Activated CD4-positive, CD25-positive, alpha-beta regulatory T cell (primary cell): ENCODE measurements around the gene METTL26.
A peak's percentile ranks its signal among the peaks of the same experiment; 100 is the strongest.

Experiments used
- DNase-seq, 4 experiments: peaks; one replicate each; lab custom pipeline; 2025; lab: John Stamatoyannopoulos, UW

METTL26 gene

DNA sequence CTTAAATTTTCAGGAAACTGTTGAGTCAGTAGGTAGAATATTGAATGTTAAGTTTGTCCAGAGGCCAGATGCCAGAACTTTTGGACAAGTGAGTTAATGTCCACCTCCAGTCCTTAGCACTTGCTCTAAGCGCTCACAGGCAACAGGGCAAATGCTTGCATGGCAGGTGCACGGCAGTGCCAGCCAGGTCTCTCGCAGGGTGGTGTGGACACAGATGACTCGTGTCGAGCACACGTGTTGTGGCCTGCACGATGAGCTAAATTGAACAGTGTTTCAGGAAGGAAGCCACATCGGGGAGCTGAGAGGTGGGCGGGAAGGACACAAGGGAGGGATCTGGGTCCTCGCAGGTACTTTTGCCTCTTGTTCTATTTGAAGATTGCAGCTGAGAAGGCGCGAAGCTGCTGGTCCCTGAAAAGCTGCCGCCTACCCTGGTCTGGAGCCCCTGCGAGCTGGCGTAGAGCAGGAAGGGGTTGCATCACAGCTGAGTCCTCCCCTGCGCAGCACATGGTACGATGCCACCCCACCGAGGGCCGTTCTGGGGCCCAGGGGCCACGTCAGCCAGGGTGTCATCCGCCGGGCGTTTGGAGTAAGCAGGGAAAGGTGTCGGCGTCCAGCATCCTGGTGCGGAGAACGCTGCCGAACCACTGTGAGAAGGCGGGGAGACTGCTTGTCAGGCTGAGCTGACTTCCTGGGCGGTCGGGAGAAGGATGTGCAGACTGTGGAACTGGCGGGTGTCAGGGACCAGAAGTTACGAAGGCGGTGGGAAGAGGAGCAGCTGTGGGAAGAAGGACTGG lies 40.0 kb downstream of the METTL26 start:
- no peak for DNase-seq

DNA sequence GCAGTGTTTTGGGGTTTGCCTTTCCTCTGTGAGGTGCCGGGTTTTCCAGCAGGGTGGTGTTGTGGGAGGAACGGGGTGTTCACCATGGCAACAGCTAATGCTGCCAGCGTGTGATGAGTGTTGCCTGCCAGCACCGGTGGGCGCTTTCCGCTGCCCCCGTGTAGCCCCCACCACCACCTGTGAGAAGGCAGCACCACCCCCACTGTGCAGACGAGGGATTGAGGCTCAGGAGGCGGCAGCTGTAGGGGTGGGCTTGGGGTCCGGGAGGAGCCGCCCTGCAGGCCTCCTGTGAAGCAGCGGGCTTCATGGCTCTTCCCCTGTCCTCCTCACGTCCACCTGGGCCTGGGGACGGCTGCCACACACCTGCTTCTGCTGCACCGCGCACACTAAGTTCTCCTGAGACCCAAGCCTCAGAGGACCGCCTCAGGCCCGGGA lies 41.0 kb downstream of the METTL26 start:
- no peak for DNase-seq

DNA sequence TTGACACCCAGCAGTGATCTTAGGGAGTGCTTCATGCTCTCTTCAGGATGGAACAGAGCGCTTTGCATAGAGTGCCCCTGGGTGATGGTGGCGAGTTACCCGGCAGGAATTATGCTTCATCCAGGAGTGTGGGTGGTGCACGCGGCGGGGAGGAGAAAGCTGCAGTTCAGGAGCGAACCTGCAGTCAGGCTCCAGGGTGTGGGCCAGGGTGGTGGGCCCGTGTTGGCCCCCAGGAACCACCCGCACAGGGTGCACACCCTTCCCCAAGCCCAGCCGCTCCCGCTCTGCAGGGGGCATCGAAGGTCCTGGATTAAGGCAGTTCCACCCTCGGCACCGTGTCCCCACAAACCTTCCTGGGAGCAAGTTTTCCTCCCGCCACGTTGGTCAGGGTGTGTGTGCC lies 42.3 kb downstream of the METTL26 start:
- DNase-seq, result no peak

DNA sequence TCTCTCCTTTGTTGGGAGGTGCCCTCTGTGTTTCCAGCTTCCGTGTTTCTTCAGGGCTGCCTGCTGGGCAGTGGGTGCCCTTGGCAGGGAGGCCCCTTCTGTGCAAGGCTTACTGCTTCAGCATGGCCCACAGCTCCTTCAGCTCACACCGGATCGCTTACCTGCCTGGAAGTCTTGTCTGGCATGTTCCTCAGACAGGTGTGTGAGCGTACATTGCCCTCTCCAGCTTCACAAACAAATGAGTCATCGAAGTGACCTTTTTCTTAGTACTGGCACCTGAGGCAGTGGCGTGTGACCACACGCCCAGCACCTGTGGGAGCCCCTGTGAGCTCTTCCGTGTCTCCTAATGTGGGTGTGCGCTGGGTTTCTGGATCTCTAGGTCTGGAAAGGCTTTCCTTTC lies 42.7 kb downstream of the METTL26 start:
- DNase-seq, result no peak

DNA sequence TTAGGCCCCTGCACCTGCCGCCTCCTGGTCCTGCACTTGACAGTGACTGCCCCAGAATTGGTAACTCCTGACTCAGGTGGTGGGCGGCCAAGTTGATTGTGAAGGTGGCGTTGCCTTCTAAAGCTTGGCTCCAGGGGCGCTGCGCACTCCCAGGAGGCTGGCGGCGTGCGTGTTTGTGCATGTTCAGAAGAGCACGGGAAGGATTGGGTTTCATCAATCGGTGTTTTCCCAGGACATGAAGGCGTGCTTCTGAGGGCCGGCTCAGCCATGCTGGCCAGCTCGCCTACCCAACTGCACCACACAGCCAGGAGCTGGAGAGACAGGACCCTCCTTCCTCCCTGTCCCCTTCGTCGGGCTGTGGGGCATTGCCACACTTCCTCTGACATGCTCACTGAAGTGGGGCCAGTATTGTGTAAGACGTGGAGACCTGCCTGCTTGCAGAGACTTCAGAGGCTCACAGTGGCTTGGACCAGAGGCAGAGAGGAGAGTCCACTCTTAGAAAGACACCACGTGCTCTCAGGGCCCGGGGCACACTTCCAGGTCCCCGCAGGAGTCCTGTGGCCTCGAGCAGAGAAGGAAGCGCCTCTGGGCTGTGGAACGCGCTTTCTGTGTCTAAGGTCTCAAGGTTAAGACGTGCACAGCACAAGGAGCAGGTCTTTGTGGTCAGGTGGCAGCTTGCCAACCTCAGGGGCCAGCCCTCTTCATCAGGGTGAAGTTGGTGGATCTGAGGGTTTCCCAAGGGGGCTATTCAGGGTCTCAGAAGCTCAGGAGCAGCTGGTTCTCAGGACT lies 43.4 kb downstream of the METTL26 start:
- DNase-seq, result no peak

DNA sequence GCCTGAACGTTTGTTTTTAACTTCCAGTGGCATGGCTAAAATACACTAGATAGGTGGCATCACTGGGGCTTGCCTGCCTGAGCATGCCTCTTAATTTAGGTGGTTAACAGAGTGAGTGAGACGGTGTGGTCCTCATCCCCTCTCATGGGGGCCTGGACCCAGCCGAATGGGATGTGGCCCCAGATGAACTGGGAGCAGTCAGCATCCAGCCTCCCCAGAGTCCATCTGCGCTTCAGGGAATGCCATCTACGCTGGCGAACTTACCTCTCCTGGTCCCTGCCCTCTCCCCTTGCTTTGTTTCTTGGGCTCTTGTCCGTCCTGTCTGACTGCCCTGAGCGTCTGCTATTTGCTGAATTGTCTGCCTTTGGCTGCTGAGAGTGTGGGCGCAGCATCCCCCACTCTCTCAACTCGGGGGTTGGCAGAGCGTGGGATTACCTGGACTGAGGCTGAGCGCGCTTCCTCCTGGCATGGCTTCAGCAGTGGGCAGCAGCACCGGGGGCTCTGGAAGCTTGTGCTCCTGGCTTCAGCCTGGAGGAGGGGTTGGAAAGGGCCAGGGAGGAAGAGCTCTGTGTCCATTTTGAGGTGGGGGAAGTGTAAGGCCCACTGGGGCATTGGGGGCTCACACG lies 44.1 kb downstream of the METTL26 start:
- DNase-seq, result no peak

DNA sequence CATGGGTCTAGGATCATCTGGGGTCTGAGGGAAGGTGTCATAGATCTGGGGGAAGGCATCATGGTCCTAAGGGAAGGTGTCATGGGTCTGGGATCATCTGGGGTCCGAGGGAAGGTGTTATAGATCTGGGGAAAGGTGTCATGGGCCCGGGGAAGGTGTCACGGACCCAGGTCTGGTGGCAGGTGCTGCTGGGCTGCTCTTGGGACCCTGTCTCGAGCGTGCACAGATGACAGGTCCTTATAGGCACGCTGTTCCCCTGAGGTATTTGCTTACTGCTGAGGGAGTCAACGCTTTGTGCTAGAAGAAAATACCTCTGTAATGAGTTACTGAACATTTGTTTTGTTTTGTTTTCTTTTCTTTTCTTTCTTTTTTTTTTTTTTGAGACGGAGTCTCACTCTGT lies 44.9 kb downstream of the METTL26 start:
- no peak for DNase-seq

DNA sequence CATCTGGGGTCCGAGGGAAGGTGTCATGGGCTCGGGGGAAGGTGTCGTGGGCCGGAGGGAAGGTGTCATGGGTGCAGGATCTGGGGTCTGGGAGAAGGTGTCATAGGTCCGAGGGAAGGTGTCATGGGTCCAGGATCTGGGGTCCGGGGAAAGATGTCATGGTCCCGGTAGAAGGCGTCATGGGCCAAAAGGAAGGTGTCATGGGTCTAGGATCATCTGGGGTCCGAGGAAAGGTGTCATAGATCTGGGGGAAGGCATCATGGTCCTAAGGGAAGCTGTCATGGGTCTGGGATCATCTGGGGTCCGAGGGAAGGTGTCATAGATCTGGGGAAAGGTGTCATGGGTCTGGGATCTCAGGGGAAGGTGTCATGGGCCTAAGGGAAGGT lies 45.3 kb downstream of the METTL26 start:
- no peak for DNase-seq

DNA sequence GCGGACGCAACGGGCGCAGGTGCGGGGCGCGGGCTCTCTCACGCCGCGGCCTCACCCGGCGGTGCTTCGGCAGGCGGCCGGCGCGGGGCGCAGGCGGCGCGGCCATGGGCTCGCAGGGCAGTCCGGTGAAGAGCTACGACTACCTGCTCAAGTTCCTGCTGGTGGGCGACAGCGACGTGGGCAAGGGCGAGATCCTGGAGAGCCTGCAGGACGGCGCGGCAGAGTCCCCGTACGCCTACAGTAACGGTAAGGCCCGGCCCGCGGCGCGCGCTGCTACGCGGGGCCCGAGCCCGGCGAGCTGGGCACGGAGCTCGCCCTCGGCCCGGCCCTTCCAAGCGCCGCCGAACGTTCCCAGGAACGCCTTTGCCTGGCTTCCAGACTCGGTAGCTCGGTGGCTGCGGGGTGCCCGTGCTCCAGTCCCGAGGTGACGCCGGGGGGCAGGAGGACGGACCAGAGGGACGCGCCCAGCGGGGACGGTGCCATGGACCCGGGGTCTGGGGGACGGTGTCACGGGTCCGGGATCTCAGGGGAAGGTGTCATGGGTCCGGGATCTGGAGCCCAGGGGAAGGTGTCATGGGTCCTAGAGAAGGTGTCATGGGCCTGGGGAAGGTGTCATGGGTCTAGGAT lies 45.8 kb downstream of the METTL26 start:
- peak in 1 of 4 experiments; percentile 43 for DNase-seq

DNA sequence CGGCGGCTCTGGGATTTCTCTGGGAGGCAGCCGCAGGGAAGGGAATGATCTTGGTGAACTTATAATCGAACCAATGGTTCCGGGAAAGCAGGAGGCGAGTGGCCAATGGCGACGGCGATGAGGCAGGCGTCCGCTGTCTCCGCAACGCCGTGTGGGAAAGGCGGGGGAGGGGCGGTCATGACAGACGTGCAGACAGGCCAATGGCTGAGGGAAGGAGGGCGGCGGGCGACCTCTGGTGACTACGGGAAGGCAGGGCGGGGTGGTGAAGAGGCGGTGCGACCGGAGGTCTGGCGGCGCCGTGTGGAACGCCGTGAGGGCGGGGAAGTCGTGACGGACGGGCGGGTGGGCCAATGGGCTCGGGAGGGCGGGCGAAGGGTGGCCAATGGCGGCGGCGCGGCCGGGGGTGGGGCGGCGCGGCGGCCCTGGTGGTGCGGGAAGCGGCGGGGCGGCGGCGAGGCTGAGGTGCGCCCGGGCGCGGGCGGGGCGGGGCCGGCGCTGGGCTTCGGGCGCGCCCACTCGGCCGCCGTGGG lies 46.4 kb downstream of the METTL26 start, which contains the start of gene RAB40C:
RAB40C (plus strand) TSS at position 409 of the 530 bp plus-strand sequence. CDS start 226 bp downstream, outside the sequence.
- peak; percentile 98 to 99 (median 98) for DNase-seq

DNA sequence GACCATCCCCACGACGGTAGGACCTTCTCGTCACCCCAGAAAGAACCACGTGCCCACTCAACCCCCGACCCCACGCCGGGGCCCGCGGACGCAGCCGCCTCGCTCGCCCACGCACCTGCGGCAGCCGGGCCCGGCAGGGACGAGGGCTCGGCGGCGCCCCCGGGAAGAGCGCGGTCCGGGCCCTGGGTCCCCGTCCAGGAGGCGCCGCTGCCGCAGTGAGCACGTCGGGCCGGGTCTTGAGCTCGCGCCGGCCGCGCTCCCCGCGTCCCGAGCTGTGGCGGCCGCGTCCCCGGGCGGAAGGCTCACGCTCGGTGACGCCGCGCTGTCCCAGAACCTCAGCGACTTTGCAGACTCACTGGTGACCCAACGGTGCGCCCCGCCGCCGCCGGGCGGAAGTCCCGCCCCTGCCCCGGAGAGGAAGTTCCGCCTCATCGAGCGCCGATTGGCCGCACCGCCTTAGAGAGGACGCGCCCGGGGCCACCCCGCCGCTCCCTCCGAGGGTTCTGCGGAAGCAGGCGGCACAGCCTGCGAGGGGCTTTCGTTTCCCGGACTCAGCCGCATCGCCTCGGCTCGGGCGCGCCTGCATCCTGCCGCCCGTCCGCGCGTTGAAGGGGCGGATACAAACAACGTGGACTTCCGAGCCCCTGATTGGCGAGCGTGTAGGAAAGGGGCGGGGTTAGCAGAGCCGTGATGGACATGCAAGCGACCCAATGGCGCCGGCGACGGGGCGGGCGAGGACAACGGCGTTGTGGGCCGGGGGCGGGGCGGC lies 47.0 kb downstream of the METTL26 start:
- peak; percentile 95 to 99 (median 97) for DNase-seq

DNA sequence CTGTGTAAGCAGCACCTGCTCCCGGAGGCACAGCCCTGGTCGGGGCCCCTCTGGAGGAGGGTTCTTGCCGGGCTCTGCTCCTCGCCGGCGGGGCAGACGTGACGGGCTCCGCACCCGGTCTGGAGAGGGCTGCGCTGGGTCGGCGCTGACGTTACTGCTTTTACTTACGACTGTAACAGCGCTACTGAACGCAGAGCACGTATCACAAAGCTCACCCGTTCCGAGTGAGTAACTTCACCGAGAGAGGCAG lies 47.5 kb downstream of the METTL26 start:
- peak in 3 of 4 experiments; percentile 47 to 53 (median 48) for DNase-seq

DNA sequence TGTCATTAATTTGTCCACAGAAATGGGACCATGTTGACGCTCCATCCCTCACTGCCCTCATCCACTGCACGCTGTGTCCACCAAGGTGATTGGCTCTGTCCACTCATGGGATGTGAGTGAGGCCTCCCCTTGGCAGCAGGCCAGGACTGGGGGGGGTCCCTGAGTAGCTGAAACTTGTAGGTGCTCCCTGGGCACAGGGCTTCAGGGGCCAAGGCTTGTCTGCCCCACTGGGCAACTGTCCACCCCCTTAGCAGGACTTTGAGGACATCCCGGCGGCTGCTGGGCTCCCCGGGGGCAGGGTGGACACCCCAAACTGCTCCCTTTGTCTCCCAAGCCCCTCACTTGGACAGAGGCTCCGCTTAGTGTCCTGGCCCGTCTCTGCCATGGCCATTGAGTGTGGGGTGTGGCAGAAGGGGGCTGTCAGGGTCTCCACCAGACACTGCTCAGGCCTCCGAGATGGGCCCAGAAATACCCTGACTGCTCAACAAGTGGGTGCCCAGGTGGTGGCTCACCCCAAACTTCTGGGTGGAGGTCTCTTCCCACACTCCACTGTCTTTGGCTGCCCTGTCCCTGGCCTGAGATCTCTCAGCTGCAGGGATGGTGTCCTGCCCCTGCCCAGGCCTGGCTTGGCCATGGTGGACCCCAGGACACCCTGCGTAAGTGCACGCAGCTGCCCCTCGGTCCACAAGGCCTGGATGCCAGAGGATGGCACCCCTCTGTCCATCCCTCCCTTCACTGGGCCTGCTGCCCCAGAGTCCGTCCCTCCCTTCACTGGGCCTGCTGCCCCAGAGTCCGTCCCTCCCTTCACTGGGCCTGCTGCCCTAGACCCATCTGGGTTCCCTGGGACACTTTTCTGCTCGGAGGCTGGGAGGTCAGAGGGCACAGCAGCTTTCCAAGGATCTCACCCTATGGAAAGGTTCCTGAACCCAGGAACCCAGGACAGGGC lies 49.2 kb downstream of the METTL26 start:
- no peak for DNase-seq

DNA sequence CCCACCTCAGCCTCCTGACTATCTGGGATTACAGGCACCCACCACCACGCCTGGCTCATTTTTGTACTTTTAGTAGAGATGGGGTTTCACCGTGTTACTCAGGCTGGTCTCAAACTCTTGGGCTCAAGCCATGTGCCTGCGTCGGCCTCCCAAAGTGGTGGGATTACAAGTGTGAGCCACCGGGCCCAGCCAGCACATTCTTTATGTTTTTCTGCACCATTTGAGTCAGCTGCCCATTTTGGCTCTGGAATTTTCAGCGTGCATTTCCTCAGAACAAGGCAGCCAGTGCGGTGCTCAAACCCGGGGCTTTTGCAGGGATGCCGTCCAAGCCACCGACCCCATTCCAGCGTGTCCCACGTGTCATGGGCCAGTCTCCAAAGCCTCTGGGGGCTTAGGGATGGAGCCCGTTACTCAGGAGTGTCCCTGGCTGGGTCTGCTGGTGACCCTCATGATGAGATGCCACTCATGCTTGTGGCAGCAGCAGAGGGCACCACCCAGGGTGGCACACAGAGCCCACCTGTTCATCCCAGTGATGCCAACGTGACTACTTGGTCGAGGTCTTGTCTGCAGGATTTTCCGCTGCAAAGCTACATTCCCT lies 50.0 kb downstream of the METTL26 start:
- DNase-seq, result no peak

DNA sequence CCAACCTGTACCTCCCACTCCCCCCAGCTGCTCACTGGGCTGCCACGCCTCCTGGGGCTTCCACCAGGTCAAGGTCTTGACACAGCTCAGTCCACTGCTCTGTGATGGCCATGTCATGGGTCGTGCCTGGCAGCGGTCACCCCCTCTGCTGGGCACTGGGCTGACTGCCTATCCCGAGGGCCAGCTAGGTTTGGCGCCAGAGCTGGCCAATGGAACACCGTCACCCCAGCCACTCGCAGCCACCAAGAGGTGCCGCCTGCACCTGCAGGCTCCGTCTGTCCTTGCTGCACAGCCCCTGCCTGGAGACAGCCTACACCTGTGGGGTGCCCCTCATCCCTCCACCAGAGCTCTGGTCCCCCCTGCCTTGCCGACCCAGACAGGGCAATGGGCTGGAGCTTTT lies 50.8 kb downstream of the METTL26 start:
- DNase-seq, result no peak
